Vagina (tissue), 2 donors: Measurements from ENCODE around the gene SLC1A3.

Source experiments
- POLR2A ChIP-seq, 2 donors: fragments of 450-650 bp; IDR thresholded peaks; one replicate each; pipeline ENCODE4 v1.6.1; 2017; ENCODE audit warnings: antibody characterized with exemption in 2 of 2, mild to moderate bottlenecking in 2 of 2, moderate library complexity in 2 of 2
- POLR2AphosphoS5 ChIP-seq, 2 donors: sonication (generic); formaldehyde crosslinking; IDR thresholded peaks; one replicate each; pipeline ENCODE4 v1.9.0; 2017; ENCODE audit warnings: antibody characterized with exemption in 2 of 2, mild to moderate bottlenecking in 2 of 2, low read depth in 1 of 2; ENCODE audit not compliant: insufficient read depth in 1 of 2

DNA sequence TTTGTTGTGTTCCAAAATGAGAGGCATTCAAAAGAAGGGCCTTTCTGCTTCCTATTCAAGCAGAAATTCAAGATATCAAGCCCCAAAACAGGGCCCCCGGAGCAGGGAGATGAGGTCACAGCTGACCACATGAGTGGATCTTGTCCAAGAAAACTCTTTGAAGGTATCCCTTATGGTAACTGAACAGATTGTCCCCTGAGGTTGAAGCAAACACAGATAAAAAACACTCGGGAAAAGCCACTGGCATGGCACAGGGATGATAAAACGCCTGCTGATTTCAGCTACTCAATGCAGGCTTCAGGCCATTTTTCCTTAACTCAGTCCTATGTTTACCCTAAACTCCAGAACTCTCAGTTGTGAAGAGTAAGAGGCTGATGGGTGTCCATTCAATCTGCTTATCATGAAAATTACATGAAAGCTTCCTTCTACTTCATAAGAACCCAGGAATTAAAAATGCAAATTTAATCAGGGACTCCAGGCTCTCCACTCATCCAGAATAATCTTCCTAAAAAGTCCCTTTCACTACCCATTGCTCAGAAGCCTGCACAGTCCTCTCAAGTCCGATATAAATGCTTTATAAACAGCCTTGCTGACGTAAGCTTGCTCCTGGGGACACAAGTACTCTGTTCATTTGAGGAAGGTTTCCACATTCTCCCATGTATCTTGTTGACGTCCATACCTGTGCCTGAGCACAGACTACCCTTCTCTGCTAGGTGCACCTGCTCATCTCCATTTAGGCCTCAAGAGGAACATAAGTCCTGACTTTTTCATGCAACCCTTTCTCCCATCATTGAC, 35.9 kb upstream of the SLC1A3 start:
- no peak for TF ChIP-seq POLR2AphosphoS5 (IDR thresholded peaks at IDR 0.05; ENCODE audit: insufficient read depth in 1 of 2, low read depth in 1 of 2)
- no peak for TF ChIP-seq POLR2A (IDR thresholded peaks at IDR 0.05)
